HK-2 (cell line): ENCODE data around the gene GPRIN1.
"Not testable (repeated sequence)": the region's sequence is repeated elsewhere in the genome, so short reads cannot be mapped to it uniquely, and the experiment has no call there.

Source experiments
- DNase-seq: peaks from one replicate; pipeline ENCODE4 v3.0.0-alpha.2; 2018; ENCODE audit not compliant: unreplicated experiment

GPRIN1 gene

DNA sequence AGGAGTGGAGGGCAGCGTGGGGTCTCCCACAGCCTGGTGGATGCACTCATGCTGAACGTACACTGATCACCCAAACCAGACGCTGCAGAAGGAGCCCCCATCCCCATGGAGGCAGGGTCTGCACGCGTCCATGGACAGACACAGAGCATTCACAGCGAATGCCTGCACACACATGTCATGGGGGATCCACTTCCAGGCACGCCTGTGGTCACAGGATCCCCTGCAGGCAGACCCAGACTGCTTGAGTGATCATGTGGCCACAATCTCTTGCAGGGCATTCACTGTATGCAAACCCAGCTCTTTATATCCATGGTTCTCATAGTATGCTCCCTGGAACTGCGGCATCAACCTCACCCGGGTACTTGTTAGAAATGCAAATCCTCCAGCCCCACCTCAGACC, 15.0 kb upstream of the GPRIN1 start:
- no peak for DNase-seq

DNA sequence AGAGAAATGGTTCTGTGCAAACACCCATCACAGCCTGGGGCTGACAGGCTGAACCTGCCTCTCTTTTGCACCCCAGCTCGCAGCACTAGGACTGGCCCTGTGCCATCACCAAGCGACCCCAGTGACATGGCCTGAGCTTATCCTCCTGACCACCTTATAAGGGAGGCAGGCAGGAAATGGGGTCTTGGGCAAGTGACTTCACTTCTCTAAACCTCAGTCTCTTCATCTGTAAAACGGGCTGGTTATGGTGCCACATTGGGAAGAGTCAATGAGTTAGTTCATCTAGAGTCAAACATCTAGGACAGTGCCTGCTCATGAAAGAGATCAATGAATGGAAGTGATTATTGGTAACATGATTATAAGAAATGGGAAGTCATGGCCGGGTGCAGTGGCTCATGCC, 14.2 kb upstream of the GPRIN1 start:
- DNase-seq, result no peak

DNA sequence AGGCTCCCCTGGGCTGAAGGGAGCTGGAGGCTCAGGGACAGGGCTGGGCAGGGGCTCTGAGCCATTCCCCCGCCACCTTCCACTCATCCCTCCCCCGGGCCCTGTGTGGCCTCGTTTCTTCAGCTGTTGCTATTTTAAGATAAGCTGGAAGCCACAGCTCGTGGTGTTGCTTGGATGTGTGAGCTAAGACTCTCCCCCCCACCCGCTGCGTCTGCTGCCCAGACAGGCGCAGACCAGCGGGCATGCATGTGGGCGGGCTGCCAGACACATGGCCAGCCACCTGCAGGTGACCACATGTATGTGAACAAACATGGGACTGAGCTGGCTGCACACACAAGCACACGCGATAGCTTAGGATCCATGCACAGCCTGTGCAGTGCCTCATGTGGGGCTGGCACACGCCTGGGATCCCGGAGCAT, 11.7 kb upstream of the GPRIN1 start:
- DNase-seq, result no peak

DNA sequence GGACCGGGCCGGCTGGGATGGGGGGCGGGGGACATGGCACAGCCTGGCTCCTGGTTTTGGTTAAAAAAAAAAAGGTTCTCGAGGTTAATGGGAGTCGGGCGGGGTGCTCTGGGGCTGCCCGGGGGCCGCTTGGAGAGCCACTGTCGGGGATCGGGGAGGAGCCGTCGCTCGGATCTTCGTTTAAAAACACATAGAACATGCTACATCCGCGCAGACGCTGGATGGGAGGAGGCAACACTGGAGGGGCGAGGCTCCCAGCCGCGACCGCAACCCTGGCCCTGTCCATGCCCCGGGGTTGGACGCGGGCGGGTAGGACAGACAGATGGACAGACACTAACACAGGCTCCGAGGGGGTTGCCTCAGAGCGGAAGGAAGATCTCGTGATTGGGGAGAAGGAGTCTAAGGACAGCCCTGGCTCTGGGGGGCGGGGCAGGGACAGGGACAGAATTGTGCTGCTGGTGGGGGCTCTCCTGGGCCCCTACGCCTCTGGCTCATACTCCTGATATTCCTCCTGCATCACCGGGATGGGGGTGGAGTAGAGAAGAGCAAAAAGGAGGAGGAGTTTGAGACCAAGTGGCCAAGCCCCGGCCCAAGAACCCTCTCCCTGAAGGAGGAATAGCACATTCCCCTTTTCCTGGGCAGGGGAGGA, 10.5 kb upstream of the GPRIN1 start:
- peak; percentile 36 for DNase-seq

DNA sequence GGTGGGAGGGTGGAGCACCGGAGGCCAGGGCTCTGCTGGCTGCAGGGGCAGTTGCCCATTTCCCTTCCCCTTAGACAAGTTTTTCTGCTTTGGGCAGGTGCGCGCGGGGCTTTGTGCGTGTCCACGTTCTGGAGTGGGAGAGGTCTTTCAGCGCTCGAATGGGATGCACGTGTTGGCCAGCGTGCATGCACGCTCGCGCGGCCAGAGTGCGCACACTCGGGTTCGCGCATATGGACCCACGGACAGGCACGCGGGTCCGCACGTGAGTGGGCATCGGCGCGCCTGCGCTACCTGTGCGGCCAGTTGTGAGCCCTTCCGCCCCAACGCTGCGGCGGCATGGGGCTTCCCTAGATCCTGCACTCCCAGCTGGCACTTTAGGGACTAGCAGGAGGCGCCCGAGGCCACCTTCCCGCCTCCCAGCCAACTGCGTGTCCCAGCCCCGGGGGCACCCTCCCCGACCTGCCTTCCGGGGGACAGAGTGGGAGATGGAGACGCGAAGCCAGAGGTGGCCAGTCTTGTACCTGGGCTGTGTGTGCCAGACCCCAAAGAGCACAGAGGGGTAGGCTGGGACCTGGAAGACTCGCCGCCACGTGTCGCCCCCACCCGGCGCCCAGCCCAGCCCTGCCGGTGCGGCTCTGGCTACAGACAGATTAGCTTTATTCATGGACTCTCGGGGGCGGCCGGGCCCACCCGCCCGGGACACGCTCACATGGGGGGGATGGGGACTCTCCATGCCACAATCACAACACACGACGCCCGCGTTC, 9.8 kb upstream of the GPRIN1 start:
- no peak for DNase-seq

DNA sequence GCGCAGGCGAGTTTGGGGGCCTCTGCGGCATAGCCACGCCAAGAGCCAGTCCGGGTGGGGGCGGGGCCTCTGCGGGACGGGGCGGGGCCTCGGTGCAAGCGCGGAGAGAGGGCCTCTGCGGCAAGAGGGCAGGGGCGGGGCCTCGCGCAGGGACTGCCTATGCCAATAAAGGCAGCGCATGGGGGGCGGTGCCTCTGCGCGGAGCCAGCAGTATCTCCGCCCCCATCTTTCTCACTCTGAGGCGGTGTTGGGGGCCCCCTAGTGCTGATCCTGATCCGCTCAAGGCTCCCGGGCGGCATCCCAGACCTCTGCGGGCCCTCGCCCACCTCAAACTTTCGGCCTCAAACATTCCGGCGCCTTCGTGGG, 9.2 kb upstream of the GPRIN1 start:
- peak; percentile 79 for DNase-seq

DNA sequence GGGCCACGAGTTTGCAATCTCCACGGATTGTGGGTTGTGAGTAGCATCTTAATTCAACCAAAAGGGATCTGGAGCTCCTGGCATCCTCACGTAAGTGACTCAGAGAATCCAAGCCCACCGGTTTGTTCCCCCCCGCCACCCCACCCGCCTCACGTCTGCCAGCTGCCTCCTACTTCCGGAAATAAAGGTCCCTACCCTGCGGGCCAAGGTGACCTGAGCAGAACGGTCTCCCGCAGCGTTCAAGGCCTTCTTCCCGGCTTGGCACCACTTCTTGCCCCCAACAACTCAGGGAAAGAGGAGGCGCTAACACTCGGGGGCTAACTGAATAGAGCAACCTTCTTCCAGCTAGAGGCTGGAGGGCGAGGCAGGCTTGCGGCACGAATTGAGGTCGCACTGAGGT, 8.8 kb upstream of the GPRIN1 start:
- DNase-seq, result no peak

DNA sequence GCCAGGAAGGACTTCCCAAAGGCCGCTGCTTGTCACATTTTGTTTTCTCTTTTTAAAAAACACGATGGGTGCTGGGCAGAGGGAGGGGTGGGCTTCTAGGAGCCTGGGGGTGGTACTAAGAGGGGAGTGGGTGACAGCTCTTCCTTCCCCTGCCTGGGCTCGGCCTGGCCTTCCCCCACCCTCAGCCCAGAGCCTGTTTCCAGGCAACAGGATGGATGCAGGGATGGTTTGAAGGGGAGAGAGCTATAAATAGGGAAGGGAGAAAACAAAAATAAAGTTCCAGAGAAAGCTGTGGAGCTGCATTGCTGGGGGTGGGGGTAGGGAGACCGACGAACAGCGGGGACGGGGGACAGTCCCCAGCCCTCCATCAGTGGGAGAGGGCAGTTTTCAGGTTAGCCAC, 6.6 kb upstream of the GPRIN1 start:
- DNase-seq, result no peak

DNA sequence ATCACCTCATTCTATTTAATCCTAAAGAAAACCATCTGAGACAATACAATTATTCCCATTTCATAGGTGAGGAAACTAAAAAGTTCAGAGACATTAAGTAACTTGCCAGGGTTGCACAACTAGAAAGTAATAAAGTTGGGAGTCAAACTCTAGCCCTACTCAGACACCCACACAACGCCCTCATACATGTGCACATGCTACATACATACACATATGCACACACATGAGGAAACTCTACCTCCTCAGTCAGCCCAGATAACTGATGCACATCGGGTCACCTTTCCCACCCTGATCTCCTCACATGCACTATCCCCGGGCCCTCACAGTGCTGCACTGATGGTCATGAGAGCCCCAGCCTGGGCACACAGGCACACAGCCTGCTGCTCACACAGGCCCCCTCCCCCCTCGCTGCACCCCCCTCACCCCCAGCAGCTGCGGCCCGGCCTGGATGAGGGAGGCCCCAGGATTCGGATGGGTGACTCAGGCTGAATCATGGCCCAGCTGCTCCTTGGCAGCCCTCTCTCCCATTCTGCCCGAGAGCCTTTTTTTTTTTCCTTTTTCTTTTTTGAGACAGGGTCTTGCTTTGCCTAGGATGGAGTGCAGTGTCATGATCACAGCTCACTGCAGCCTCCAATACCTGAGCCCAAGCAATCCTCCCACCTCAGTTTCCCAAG, 5.0 kb upstream of the GPRIN1 start:
- DNase-seq, result peak; percentile 32

DNA sequence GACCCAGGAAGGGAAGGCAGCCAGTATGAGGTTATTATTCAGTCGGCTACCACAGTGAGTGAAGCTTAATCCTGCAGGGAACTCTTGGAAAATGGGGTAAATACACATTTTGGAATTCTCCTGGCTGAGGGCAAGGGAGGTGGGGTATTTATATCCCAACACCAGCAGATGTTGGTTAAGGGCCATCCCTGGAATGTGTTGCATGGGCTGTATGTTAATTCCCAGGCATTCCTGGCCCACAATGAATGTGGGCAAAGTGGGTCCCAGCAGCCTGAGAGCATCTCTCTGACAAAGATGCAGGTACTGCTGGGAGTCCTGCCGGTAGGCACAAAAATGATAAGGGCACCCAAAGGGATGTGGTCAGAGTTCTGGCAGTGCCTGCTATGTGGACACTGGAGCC, 2.9 kb upstream of the GPRIN1 start:
- no peak for DNase-seq

DNA sequence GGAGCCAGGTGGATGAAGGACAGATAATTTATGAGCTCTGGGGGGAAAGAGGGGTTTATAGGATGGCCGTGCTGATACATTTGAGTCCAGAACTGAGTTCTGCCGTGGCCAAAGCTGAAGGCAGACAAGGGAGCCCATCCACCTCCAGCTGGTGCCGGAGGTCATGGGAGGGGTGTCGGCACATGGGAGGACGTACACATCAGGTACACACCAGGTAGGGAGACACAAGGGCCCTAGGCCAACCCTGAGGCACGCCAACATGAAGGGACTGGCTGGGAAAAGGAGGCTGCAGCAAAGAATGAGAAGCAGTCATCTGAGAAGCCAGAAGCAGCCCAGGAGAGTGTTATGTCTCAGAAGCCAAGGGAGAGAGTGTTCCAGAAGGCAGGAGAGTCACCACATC, 2.1 kb upstream of the GPRIN1 start:
- no peak for DNase-seq

DNA sequence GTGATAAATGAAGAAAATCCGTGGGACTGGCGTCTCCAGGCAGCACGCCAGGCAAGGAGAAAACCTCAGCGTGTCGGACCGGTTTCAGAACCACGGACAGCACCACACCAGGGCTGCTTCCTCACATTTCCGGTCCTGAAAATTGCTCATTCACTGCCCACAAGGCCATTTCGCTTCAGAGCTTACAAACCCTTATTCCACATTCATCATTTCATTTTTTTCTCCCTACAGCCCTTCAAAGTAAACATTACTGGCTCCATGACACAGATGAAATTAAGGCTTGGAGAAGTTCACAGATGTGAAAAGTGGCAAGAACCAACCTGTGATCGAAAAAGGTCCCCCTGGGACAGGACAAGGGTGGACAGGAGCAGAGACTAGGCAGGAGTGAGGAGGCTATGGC, 1.5 kb upstream of the GPRIN1 start:
- peak; percentile 79 for DNase-seq

DNA sequence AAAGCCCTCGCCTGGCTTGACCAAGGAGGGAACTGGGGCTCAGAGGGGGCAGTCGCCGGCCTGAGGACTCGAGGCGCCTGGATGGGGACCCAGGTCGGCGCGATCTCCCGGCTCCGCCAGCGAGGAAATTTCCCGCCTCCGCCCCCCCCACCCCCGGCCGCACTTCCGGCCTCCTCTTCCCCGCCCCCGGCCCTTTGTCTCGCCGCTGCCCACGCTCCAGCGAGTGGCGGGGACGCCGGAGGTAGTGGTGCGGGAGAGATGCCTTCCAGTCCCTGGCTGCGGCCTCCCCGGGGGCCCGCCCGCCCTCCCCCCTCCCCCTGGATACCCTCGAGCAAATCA, 448 bp upstream of the GPRIN1 start:
- no peak for DNase-seq

DNA sequence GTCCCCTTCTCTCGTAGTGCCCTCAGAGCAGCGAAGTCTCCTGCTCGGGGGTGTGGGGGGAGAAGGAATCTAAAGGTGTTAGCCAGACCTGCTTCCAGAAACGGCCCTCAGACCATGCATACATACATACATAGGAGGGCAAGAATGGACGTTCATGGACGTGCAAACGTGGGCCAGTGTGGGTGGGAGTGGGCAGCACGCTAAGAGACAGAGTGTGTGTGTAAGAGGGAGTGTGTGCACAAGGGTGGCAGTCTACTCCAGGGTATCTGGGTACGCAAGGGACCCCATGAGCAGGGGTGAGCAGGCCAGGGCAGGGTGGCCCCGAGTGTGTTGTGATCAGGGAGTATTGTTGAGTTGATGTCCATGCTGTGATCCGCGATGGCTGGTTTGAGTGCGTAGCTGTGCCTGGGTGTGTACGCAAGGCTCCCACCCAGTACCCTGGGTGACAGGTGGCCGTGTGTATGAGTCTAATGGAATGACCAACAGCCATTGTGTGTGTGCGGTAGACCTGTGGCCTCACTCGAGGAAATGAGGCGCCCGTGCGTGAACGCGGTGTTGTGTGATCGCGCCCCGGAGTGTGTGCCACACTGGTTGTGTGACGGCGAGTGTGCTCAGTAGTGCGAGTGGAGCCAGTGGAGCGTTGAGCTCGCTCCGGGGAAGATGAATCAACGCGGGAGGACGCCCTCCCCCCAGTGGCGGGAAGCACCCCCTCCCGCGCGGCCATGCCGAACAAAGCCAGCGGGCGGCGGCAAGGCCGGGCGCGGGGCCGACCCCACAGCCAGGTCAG, 826 bp downstream of the GPRIN1 start:
- peak; percentile 53 for DNase-seq

DNA sequence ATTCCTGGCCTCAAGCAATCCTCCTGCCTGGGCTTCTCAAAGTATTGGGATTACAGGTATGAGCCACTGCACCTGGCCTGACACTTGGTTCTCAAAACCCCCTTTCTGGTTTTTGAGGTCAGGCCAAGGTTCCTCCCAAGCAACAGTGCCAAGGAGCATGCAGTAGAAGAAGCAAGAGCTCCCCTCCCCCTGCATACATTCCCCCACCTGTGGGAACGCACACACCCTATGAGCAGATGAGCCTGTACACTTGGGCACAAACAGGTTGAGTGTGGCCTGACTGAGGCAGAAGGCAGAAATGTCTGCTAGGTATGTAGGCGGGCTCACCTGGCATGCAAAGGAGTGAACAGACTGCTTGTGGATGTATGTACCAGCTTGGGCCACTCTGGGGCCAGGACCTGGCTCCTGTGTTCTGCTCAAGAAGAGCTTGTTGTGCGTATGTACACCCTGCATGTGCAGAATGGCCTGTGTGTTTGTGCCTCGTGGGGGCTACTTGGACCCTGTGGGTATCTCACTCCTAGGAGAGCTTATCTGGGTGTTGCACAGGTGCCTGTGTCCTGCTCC, 1.7 kb downstream of the GPRIN1 start:
- DNase-seq, result no peak

DNA sequence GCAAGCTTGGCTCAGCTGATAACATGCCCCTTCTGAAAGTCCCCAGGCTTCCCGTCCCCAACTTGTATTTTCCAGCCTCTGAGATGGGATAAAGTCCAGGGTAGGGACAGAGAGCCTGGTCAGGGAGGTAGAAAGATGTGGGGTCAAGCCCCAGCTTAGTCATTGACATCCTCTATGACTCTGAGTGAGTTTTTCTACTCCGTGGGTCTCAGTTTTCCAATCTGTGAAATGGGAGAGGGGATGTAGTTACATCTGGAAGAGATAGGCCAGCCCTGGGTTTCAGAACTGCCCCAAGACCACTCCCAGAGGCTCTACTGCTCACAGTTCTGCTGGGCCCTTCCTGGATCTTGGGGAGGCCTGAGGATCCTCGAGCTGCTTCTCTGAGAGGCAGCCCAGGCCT, 3.1 kb downstream of the GPRIN1 start:
- no peak for DNase-seq

DNA sequence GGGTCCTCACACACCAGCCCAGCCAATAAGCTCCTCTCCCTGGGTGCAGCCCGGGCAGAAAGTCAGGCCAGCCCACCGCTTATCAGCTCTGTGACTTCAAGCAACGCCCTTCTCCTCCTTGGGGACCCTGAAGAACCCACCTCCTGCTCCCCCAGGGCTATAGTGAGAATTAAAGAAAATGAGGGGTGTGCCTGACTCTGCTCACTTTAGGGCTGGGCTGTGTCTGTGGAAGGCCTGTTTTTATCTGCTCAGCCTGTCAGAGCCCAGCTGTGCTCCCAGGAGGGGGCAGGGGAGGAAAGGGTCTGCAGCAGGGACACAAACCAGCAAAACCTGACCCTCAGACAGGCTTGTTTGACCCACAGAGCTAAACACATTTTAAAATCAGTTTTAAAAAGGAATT, 3.9 kb downstream of the GPRIN1 start:
- DNase-seq, result no peak

DNA sequence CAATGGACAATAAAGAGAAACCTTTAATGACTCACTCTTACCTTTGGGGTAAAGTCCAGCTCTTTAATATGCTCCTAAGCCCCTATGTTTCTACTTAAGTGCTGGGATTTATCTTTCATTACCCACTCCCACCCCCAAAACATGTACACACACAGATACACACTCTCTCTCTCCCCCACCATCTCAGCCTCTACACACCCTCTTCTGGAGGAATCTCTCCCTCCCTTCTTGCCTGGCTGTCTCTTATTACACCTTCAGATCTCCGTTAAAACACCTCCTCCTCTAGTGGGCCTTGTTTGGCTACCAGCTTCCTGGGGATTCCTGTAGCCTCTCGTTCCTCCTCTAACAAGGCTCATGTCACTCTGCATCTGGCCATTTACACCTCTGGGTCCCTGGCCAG, 6.9 kb downstream of the GPRIN1 start:
- no peak for DNase-seq

DNA sequence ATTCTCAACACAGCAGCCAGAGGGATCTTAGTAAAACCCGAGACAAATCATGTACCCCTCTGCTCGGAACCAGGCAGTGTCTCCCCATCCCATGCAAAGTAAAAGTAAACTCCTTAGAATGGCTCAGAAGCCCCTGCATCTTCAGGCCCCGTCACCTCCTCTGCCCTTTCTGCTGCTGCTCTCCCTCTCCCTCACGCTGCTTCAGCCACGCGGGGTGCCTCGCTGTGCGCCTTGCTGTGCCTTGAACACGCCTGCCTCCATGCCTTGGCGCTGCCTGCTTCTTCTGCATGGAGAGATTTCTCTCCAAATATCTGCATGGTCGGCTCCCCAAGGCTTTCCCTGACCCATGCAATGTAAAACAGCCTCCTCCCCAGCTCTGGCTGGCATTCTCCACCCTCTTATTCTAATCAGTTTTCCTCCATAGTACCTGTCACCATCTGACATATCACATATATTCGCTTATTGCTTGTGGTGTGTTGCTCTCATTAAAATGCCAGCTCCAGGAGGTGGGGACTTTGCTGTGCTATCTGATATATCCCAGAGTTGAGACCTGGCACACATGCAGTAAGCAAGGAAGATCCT, 8.0 kb downstream of the GPRIN1 start:
- no peak for DNase-seq

DNA sequence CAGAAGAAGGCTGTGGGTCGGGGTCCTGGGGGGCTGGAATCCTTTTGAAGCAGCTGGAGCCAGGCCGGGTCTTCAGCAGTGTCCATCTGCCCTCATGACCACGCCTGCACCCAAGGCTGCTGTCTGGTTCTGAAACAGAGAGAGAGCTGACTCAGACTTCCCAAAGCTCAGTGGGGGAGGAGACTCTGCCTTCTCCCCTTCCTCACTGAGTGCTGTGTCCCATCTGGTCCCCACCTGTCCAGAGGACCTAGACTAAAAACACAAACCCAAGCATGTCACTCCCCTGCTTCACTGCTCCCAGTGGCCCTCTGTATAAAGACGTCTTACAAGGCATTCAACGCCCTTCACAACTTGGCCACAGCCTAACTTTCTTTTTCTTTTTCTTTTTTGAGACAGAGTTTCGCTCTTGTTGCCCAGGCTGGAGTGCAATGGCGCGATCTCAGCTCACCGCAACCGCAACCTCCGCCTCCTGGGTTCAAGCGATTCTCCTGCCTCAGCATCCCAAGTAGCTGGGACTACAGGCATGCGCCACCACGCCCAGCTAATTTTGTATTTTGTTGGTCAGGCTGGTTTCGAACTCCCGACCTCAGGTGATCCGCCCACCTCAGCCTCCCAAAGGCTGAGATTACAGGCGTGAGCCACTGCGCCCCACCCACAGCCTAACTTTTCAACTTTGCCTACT, 10.1 kb downstream of the GPRIN1 start:
- DNase-seq, result not testable (repeated sequence)
